Activated CD4-positive, CD25-positive, alpha-beta regulatory T cell treated with anti-CD3 and anti-CD28 coated beads, Interleukin-2, amount 50 U/mL, for 72 hours (primary cell): ENCODE measurements around the gene GPR21.

ENCODE experiments used
- DNase-seq: peaks from one replicate; pipeline ENCODE4 v3.0.0; 2021

The GPR21 gene

DNA sequence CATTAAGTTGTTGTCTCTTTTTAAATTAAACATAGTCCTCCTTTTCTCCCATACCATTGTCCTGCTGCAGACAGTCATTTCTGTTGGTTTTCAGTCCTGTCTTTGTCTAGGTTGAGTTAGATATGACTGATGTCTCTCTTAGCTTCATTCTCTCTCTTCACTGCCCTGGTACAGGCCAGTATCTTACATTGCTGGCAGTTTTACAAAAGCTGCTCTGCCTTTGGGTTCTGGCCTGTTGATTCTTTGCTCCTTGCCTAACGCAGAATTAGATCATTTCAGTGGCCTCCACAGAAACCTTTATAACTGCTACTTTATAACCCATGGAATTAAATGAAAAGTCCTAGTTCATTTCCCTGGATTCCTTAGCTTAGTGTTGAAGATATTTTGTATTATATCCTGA lies 33.7 kb downstream of the GPR21 start:
- no peak for DNase-seq

DNA sequence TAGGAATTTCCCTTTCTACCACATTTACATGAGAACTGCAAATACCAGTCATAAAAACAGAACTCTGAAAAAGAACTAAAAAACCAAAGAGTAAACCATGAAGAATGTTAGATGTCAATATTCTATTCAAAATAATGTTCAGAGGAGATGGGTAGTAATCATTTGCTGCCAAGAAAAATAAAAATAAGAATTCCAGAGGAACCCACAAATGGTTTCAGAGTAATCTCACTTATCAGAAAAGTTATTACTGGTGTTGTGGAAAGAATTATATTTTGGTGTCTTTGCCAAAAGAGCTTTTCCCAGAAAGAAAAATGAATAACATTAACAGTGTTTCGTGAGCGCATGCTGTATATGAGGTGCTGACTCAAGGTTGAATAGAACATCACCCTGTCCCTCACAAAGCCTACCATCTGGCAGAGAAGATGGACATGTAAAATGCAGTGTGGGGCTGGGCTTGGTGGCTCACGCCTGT lies 35.6 kb downstream of the GPR21 start:
- DNase-seq = no peak

DNA sequence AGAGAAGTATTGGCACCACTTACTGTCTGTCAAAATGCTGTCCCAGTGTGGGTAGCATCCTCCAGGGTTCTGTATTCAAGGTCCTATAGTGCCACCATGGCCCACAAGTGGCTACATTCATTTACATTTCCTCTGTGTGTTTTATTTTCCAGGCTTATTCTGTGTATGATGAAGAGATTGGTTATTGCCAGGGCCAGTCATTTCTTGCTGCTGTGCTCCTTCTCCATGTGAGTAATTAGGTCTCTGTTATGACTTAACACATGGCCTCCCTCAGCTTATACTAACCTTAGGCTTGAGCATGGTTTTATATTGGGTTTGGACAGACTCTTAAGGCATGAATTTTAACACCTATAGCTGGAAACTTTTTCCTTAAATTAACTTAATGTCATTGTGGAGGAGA lies 36.7 kb downstream of the GPR21 start:
- DNase-seq = no peak

DNA sequence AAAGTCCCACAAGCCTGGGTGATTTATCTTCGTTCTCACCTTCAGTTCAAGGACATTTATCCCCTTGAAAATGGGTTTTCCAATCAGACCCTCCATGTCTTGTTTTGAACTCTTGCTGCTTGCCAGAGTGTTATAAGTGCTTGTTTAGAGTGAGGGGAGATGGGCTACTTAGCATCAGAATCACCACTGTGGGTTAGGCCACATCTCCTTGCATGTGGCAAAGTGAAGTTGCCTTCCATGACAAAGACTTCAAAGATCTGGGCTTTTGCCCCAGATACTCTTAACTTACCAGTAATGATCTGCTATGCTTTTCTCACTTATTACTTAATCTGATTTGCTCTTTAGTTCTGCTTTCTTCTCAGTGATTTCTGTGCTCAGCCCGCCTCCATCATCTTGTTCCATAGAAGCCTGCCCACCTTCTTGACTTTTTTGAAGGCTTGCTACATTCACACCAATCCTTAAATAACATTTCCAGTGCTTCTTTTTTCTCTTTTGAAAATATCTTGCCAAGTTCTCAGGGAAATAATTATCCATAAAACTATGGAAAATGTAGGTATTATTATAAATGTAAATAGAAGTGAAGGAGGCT lies 39.0 kb downstream of the GPR21 start:
- DNase-seq = no peak

DNA sequence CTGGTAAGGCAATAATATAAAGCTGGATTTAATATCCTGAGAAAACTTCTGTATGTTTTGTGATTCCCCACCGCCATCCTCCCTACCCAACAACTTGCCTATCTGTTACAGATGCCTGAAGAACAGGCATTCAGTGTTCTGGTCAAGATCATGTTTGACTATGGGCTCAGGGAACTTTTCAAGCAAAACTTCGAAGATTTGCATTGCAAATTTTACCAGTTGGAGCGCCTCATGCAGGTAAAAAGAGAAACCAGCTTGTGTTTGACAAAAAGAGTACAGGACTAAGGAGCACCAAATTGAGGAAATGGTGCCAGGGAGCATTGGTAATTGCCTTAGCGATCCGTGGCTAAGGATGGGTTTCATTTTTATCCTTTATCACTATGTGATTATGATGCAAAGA lies 40.0 kb downstream of the GPR21 start:
- DNase-seq = no peak

DNA sequence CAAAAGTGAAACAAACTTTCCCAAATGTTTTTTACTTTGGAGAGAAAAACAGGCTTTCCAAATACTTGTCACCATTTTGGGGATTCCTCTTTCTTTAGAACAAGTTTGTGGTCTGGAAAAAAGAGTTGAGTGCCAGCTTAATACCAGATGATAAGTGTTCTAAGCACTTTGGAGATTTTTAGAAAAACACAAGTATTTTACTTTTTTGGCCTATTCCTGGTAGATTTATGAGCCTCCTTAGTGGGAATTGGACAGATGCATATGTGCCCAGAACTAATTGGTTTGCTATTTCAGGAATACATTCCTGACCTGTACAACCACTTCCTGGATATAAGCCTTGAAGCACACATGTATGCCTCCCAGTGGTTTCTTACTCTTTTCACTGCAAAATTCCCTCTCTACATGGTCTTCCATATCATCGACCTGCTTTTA lies 40.5 kb downstream of the GPR21 start:
- DNase-seq = no peak

DNA sequence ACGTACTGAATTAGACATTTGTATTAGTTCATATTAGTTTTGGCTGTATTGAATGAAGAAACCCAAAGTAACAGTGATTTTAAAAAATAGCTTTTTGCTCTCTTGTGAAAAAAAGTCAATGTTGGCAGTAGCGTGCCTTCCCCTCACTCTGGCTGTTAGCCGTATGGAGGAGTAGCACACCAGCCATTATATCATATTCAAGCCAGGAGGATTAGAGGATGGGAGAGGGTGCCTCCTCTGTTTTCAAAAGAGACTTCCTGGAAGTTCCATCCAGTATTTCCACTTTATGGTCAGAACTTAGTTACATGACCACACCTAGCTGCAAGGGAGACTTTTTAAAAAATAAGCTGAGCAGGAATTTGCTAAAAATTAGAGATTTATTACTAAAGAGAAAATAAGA lies 41.2 kb downstream of the GPR21 start:
- no peak for DNase-seq

DNA sequence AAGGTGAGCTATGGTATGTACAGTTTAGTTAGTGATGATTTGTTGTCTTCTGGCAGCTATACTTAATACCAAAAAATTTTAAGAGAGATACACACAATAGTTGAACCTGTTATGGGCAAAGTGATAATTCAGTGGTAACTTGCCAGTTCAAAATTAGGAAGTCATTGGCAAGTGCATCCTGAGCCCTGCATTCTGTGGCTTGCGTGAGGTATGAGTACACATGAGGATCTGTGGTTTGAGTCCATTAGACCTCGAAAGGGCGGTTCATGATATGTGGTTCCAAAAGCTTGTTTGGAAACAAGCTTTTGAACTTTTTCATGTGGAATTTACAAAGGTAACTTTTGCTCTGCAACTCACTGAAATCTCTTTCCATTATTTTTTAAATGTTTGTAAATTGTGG lies 47.0 kb downstream of the GPR21 start:
- DNase-seq = no peak

DNA sequence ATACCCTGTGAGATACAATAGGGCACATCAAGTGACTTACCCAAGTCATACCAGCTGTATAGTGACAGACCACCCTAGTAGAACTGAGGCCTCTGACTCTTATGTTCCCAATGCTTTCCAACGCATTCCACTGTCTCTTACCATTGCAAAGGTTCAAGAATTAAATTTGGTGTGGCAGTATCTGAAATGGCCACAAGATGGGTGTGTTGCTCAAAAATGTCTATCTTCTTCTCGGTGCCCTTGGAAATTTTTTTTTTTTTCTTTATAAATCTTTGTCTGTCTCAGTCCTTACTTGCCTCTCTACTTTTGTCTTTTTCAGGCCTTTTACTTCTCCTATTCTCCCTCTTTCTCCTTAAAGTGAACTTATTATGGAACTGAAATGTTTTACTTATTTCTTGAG lies 48.4 kb downstream of the GPR21 start:
- DNase-seq = no peak

DNA sequence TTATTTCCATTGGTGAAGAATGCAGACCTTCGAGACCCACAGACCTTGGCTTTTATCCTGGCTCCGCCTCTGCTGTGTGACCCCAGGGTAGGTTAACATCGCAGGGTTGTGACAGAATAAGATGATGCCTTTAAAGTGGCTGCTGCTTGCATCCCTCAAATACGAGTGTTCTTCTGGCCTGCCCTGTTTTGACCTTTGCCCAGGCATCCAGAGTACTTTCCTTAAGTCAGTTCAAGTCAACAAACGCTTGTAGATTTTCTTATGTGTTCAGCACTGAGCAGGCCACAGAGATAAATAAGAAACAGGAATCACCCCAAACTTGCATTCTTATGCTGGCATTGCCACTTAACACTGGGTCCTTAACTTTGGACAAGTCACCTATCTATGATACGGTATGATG lies 50.2 kb downstream of the GPR21 start:
- DNase-seq = no peak

DNA sequence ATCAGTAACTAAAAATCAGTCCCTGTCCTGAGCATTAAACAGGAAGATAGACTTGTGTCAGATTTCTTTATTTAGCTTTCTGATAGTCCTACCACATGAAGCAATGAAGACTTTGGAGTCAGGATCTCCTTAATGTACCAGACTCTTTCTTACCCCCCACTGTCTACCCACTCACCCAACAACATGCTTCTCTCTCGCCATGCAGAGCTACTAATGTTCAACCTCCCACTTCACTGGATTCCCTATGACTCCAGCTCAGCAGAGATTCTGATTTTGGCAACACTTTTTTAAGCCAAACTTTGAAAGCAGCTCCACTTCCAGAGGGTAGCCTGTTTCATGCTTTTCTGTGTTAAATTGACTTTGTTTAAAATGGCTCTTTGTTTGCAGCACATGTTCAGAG lies 50.8 kb downstream of the GPR21 start:
- DNase-seq = no peak
